ENCODE data around the gene ST3GAL4. TPM values are rescaled to one million over a fixed set of nuclear protein-coding genes. Genes with fewer than 3 reads are reported as not detected.

The ST3GAL4 gene
- total and polyA plus RNA-seq, 9 of the 15 experiments (the other 6 are each of a cell fraction or from before 2014, with no cell fraction given): 0.27 to 22.9 (median 10.5) TPM

DNA sequence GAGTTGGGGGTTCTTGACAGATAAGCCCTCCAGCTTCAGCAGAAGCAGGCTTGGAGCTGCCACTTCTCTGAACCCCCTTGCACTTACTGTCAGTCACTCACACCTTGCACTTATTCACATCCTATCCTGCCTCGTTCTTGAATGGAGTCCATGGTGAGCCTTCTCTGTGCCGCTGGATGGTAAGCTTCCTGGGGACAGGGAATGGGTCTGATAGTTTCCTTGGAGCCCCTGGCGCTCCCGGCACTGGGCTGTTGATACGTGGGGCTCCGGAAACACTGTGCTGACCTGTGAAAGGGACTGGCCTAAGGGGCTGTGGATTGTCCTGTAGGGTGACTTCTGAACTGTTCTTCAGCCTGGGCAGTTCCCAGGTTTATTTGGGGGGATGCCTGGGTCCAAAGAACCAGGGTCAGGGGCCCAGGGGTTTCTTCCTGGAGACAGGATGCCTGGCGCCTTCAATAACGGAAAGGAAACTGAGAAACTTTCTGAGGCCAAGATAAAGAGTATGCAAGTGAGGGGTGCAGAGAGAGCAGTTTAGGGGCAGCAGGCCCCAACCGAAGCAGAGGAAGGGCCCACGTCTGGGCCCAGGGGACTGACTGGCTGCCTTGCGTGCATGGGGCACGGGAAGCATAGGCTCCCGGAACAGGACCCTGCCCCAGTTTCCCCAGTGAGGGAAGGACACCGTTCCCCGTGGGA, 709 bp upstream of the ST3GAL4 start:
- Histone ChIP-seq H3K79me2 (ENCODE audit: control insufficient read depth, insufficient read depth, low read length) (peaks cover 59% of the 10 kb centered on the region), H3K27me3 (ENCODE audit: control insufficient read depth in 2 of 2, insufficient read depth in 2 of 2, low read length in 2 of 2) (no peaks in the 10 kb centered on the region), H3K27ac (ENCODE audit: extremely low read depth, low read depth, low read length) (peak overlapping the region; percentile 91), H3K36me3 (ENCODE audit: control insufficient read depth, insufficient read depth, low read length) (peaks cover 27% of the 10 kb centered on the region), H3K4me1 (replicated peaks in 1 of 2; ENCODE audit: control insufficient read depth in 2 of 2, insufficient read depth in 2 of 2, low read length in 2 of 2) (peaks cover 50 to 58% of the 10 kb centered on the region in 2 experiments), H3K9me3 (replicated peaks; ENCODE audit: control insufficient read depth, insufficient read depth, low read depth, low read length) (no peaks in the 10 kb centered on the region), H2AFZ (ENCODE audit: low read depth, low read length) (peak overlapping the region; percentile 93), H3K9ac (ENCODE audit: insufficient read depth in 1 of 2, low read depth in 2 of 2, low read length in 2 of 2) (peak overlapping the region; percentile 92 to 97), H4K20me1 (replicated peaks; ENCODE audit: control insufficient read depth, insufficient read depth, low read length) (no peaks in the 10 kb centered on the region), H3K9me1 (ENCODE audit: control insufficient read depth, insufficient read depth, low read length) (no peaks in the 10 kb centered on the region), H3K4me2 (ENCODE audit: insufficient read depth, low read length) (peak overlapping the region; percentile 83), H3K4me3 (peak overlapping the region; percentile 65)
- DNase-seq (ENCODE audit: extremely low read depth in 1 of 4, low spot score in 3 of 4): peak; percentile 23 to 55 (median 38)
- CTCF ChIA-PET (ENCODE audit: low intra/inter-chr PET ratio): no interaction called here
- intact Hi-C loops (cut with micrococcal nuclease): loop anchor here (2.0 kb wide), 1 partner anchor 66 kb away; no protein-coding TSS in a partner anchor
- in situ Hi-C loops (cut with MboI): no loop called here
- peak; percentile 50 for ATAC-seq
- POLR2A ChIA-PET: interaction anchor here (1.3 to 1.4 kb wide), 2 partner anchors 9 kb away, joined by 5 read pairs; no protein-coding TSS in a partner anchor
- peak; percentile 40 for FAIRE-seq
- 9% methylated on average over 15 of the region's 15 CpGs for WGBS (ENCODE audit: insufficient coverage, low coverage, missing lambda C conversion rate)
- BruUV-seq (replicated peaks): TSS peak; percentile 85
- TF ChIP-seq CREB5 (CRISPR knock-in tag; IDR thresholded peaks at IDR 0.05) (no peak), TOE1 (IDR thresholded peaks at IDR 0.05; ENCODE audit: borderline replicate concordance) (no peak), TOE1 (CRISPR knock-in tag; IDR thresholded peaks at IDR 0.05; ENCODE audit: borderline replicate concordance, low read depth) (no peak), CBX2 (IDR thresholded peaks at IDR 0.05; ENCODE audit: insufficient read depth, low read length, poor library complexity, severe bottlenecking) (no peak), NR2F6 (CRISPR knock-in tag; IDR thresholded peaks at IDR 0.05) (no peak), ARHGAP35 (IDR thresholded peaks at IDR 0.05; ENCODE audit: partially characterized antibody) (no peak), STAT6 (CRISPR knock-in tag; IDR thresholded peaks at IDR 0.05) (no peak), BRD4 (IDR thresholded peaks at IDR 0.05) (no peak), EP400 (IDR thresholded peaks at IDR 0.05) (no peak), BCOR (IDR thresholded peaks at IDR 0.05) (no peak), CLOCK (CRISPR knock-in tag; IDR thresholded peaks at IDR 0.05; ENCODE audit: borderline replicate concordance) (no peak), RBM22 (IDR thresholded peaks at IDR 0.05; ENCODE audit: low read depth, low read length, poor library complexity, severe bottlenecking) (no peak), ETV5 (CRISPR knock-in tag; IDR thresholded peaks at IDR 0.05; ENCODE audit: low read depth) (no peak)
- TF ChIP-seq, protein P1, sequence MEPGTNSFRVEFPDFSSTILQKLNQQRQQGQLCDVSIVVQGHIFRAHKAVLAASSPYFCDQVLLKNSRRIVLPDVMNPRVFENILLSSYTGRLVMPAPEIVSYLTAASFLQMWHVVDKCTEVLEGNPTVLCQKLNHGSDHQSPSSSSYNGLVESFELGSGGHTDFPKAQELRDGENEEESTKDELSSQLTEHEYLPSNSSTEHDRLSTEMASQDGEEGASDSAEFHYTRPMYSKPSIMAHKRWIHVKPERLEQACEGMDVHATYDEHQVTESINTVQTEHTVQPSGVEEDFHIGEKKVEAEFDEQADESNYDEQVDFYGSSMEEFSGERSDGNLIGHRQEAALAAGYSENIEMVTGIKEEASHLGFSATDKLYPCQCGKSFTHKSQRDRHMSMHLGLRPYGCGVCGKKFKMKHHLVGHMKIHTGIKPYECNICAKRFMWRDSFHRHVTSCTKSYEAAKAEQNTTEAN (CRISPR knock-in tag; IDR thresholded peaks at IDR 0.05): no peak

Measured in K562 (cell line).